Astrocyte of the hippocampus (primary cell): Measurements from ENCODE around the gene HAGHL.

Experiments
- DNase-seq: peaks from one replicate; pipeline ENCODE4 v3.0.0; 2011; ENCODE audit warnings: low read depth, low spot score

The HAGHL gene

GRCh38 chr16:708019-708418 is 18.9 kb upstream of the HAGHL start:
- DNase-seq: no peak

GRCh38 chr16:708959-709358 is 17.9 kb upstream of the HAGHL start:
- no peak for DNase-seq

- peak; percentile 95 for DNase-seq
Observed at GRCh38 chr16:709566-710499, 17.1 kb upstream of the HAGHL start.

- no peak for DNase-seq
Observed at GRCh38 chr16:710500-711075, 16.3 kb upstream of the HAGHL start.

- DNase-seq: no peak
Observed at GRCh38 chr16:711084-711483, 15.8 kb upstream of the HAGHL start.

GRCh38 chr16:711548-712320 is 15.2 kb upstream of the HAGHL start:
- peak; percentile 89 for DNase-seq

- DNase-seq: peak; percentile 94
Observed at GRCh38 chr16:712740-713250, 14.1 kb upstream of the HAGHL start.

GRCh38 chr16:714079-714478 is 12.8 kb upstream of the HAGHL start:
- DNase-seq: no peak

- peak; percentile 97 for DNase-seq
Observed at GRCh38 chr16:714558-715476, 12.1 kb upstream of the HAGHL start, which contains the start of gene METRN. METRN (plus strand) TSS chr16:715118; CDS start chr16:715290, 172 bp downstream.

- DNase-seq: peak; percentile 73
Observed at GRCh38 chr16:715477-716199, 11.3 kb upstream of the HAGHL start.

GRCh38 chr16:716200-716568 is 10.7 kb upstream of the HAGHL start:
- peak; percentile 90 for DNase-seq

GRCh38 chr16:716768-717325 is 10.1 kb upstream of the HAGHL start:
- DNase-seq: no peak

GRCh38 chr16:717450-718245 is 9.3 kb upstream of the HAGHL start:
- DNase-seq: no peak

- DNase-seq: no peak
Observed at GRCh38 chr16:718389-718788, 8.5 kb upstream of the HAGHL start.

- DNase-seq: no peak
Observed at GRCh38 chr16:718922-719321, 8.0 kb upstream of the HAGHL start.

- no peak for DNase-seq
Observed at GRCh38 chr16:719815-720446, 7.0 kb upstream of the HAGHL start.

GRCh38 chr16:720447-720989 is 6.4 kb upstream of the HAGHL start:
- peak; percentile 79 for DNase-seq

- DNase-seq: peak; percentile 91
Observed at GRCh38 chr16:720990-721764, 5.7 kb upstream of the HAGHL start, which contains the start of gene ANTKMT. ANTKMT (plus strand) TSS chr16:721146; CDS start chr16:721275, 129 bp downstream.
